Measurements from ENCODE around the gene TREH.

The TREH gene

DNA sequence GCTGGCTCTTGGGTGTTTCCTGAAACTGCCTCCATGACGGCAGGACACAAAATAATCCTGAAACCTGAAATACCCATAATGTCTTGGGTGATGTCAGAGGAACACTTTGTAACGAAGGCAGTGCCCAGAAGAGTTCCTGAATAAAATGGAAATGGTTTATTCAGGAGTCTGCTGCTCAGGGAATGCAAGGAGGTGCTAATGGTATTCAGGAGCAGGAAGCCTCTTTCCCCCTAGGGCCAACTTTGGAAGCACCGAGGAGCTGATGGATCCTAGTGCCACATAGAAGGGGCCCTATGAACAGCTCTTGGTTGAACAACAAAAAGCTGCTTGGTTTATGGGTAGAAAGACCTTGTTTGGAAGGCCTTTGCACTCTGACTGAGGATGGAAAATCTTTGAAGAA is 15.5 kb downstream of the TREH start:
- no peak for DNase-seq (ENCODE audit: low read depth)

DNA sequence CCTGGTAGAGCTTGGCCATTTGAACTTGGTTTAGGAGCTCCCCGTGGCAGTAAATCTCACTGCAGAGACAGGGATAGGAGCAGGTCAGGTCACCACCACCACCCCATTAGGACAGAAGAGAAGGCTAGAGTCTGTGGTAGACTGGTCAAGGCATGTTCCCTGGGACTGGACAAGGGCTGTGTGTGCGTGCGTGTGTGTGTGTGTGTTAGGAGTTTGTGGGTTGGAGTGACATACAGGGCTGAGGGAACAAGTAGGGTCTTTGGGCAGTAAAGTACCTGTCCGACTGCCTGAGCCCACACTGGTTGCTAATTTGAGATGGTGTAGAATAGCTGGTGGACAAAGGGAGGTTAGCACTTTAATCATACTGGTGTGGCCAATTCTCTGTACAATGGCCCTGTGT is 16.1 kb downstream of the TREH start:
- no peak for DNase-seq (ENCODE audit: low read depth)

DNA sequence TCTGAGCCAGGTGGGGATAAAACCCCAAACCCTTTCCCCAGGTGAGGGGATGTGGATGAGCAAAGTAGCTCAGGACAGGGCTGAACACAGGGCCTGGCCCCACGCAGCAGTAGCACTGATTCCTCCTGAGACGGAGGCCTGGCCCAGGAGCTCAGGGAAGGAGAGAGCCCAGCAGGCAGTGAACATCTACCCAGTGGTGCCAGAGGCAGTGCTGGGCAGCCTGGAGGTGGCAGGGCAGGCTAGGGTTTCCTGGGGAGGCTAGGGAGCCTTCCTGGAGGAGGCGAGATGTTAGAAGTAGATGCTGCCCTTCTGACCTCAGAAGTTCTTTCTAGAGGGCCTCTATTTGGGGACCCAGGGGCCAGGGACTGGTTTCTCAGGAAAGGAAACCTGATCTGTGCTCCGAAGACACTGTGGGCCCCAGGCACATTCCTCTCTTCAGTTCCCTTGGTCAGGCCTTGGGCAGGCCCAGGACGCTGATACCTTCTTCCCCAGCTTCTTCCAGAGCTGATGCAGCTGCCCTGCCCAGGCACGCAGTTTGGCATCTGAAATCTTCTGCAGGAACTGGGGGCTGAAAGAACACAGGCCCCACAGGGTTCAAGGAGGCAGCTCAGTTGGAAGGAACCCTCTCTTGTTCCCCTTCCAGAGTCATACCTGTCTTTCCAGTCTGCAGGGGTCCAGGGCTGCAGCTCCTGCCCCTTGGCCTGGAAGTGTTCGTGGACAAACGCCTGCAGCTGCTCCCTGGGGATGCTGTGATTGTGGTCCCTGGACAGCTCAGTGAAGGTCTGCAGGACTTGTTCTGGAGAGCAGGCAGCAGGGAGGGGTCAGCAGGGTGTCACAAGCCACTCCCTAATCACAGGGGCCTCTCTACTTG is 16.8 kb downstream of the TREH start:
- no peak for DNase-seq (ENCODE audit: low read depth)

DNA sequence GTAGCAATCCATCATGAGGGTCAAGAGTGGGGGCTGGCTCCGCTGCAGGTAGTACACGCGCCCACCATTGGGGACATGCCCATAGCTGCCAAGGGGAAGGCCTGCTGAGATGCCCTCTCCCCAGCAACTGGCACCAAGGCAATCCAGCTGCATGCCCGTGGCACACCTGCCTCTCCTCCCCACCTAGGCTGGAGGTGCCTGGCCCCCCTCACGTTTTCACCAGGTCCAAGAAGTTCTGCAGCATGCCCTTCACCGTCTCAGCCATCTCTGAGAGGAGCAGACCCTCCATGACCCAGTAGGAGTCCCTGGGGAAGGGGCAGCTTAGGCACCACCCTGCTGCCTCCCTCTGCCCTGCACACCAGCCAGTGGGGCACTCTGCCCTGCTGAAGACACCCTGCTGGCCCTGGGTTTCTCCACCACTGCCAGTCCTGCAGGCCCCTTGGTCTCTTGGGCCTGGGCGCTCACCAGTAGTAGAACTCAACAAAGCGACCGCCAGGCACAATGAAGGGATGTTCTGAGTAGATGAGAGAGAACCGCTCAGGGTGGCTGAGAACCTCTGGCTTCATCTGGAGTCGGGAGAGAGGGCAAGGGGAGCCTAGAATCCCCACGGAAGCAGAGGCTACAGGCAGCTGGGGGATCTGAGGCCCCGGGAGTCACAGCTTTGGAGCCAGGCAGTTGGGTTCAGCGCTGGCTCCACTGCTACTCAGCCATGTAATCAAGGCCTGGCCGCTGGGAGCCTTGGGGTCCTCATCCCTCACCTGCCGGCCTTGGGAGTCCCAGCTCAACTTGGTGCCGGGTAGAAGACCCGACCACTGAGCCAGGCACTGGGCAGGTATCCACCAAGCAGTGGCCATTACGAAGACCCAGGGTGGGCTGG is 17.8 kb downstream of the TREH start:
- DNase-seq (ENCODE audit: low read depth): no peak

GRCh38 chr11:118660681-118661424 is 18.6 kb downstream of the TREH start:
- DNase-seq (ENCODE audit: low read depth): no peak

GRCh38 chr11:118659953-118660680 is 19.3 kb downstream of the TREH start:
- no peak for DNase-seq (ENCODE audit: low read depth)

GRCh38 chr11:118659314-118659952 is 20.0 kb downstream of the TREH start:
- DNase-seq (ENCODE audit: low read depth): peak; percentile 86

GRCh38 chr11:118658429-118659313 is 20.8 kb downstream of the TREH start:
- no peak for DNase-seq (ENCODE audit: low read depth)

DNA sequence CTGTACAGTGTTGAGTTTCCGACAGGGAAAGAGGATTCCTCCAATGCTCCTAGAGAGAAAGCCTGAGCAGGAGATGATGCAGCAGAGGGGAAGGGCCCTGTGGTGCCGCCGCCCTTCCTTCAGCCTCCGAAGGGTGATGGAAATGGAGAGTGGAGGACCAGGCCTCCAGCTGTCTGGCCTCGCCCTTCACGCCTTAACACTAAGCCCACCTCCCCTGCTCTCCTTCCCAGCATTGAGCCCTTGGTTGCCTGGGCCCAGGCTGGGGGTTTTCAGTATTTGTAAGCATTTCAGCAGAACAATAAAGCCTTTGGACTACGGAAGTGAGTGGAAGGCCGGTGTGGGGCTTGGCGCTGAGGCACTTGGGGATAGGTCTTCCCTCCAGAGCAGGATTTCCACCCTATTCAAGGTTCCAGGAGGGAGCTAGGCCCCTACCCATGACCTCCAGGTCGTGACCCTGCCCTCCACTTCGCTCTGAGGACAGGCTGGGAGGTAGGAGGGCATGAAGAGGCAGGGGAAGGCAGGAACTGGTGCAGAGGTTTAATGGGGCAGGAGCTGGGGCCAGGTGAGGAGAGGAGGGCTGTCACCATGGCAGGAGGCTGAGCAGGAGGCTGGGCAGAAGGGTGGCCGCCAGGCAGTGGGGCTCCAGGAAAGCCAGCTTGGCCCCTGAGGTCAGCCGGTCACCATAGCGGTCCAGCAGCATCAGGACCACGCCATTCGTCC is 21.6 kb downstream of the TREH start:
- DNase-seq (ENCODE audit: low read depth): no peak

DNA sequence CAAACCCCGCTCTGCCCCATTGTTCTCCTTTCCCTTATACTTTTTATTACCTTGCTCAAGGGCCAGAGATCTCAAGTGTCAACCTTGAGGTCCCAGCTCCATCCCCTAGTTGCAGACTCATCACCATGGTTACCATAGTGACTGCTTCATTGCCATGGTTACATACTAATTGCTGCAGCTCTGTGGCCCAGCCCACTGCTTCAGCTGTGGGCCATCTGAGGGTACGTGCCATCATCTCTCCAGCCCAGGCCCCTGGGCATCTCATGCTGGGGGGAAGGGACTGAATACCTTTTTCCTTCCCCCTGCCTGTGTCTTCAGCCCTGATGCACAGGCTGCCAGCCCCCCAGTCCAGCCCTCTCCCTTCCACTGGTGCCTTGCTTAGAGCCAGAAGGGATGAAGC is 22.2 kb downstream of the TREH start:
- no peak for DNase-seq (ENCODE audit: low read depth)

- no peak for DNase-seq (ENCODE audit: low read depth)
Measured at GRCh38 chr11:118656563-118657165, 22.8 kb downstream of the TREH start.

DNA sequence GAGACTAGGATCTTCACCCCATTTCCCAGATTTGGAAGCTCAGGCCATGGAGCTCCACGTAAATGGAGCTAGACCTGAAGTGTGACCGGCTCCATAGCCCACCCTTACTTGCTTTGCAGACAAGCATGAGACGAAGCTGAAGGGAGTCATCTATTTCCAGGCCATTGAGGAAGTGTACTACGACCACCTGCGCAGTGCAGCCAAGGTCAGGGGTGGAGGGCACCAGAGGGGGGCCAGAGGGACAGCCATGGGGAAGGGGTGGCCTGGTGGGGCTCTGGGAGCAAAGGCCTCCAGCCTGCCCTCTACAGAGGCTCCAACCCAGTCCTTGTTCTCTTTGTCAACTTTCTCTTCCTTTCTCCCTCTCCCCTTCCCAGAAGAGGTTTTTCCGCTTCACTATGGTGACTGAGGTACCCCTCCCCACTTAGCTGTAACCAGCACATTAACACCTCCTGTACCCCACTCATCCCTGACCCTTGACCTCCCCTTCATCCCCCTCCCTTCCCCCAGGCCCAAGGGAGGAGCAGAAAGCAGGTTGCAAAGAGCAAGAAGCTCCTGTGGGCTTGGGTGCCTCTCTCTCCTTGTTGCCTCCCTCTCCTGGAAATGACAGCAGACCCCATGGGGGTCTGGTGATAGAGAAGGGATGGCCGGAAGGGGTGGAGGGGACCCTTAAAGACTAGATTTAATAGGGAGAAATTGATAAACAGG is 23.8 kb downstream of the TREH start:
- no peak for DNase-seq (ENCODE audit: low read depth)

DNA sequence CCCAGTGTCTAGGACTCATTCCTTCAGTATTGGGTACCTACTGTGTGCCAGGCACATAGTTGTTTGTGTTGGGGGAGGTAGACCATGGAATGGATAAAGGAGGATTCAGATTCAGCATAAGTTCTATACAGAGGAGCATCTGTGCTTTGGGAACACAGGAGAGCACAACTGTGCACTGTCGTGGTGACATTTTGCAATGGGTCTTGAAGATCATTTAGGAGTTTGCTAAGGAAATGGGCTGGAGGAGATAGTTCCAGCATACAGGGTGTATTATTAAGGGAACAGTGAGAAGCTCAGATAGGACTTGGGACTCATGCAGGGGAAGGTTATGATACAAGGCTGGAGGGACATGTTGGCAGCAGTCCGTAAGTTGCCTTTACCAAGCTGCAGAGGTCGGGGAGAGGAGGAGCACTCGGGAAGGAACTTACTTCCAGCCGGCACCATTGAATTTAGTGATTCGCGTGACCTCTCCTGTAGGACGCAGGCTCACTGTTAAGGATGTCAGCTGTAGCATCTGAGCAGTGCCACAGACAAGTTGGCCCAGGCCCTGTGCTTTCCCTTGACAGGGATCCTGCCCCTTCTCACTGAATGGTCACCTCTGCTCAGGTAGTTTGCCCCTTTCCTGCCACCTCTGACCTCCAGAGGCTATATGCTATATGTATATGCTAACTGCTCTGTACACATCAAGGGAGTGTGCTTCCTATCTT is 25.6 kb downstream of the TREH start:
- no peak for DNase-seq (ENCODE audit: low read depth)

DNA sequence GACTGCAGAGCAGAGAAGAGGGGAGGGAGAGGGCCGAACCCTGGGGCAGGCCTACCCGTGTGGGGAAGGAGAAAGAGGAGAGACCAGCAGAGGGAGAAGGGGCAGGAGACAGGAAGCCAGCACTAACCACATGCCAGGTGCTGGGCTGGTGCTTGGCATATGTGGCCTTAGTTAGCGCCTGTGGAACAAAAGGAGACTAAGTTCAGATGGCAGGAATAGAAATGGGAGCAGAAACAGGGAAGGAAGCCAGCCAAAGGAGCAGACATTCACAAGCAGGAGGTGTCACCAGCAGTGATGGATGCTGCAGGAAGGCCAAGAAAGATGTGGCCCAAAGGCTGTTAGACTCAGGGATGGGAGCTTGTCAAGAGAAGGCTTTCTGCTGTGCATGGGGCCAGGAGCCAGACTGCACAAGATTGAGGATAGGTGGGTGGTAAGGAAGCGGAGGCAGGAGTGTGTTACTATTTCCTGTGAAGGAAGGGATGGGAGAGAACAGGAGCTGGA is 26.7 kb downstream of the TREH start:
- no peak for DNase-seq (ENCODE audit: low read depth)

DNA sequence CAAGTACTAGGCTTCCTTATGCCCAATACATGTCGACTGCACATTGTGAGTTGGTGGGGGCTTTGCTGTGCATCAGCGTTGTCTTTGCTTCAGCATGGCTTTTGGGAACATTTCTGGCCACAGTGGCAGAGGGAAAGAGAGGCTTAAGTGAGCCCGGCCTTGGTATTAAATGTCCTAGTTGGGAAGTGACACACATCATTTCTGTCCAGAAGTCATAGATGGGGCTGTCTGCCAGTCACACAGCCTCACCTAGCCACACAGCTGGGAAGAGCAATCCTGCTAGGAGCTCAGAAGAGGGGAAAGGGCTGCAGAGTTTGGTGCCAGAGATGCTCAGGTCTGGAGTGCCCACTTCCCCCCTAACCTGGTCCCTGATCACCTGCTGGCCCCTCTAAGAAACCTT is 27.6 kb downstream of the TREH start:
- no peak for DNase-seq (ENCODE audit: low read depth)

- DNase-seq (ENCODE audit: low read depth): no peak
Measured at GRCh38 chr11:118650366-118650765, 29.1 kb downstream of the TREH start.

DNA sequence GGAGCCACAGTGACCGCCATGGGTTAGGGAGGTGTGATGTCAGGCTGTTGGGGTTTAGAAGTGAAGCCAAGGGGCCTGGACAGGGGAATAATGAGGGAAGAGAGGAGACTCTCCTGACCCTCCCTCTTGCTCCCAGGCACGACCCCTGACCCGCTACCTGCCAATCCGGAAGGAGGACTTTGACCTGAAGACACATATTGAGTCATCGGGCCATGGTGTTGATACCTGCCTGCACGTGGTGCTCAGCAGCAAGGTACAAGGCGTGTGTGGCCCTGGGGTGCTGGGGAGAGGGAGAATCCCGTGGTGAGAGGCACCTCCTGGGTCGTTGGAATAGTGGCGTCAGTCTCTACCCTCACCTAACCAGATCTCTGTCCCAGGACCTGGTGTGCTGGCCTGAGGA is 29.5 kb downstream of the TREH start:
- no peak for DNase-seq (ENCODE audit: low read depth)

- no peak for DNase-seq (ENCODE audit: low read depth)
Measured at GRCh38 chr11:118648291-118648690, 31.2 kb downstream of the TREH start.

Measured in stimulated activated CD8-positive, alpha-beta memory T cell treated with anti-CD3 and anti-CD28 coated beads, Interleukin-4, amount 100 ng/mL, for 24 hours (primary cell).